HL-60 (cell line): ENCODE data around the gene TPI1.
A peak's percentile ranks its signal among the peaks of the same experiment; 100 is the strongest.
"Not testable (repeated sequence)": the region's sequence is repeated elsewhere in the genome, so short reads cannot be mapped to it uniquely, and the experiment has no call there.

Experiments
- DNase-seq, 2 experiments: peaks; one replicate each; pipeline ENCODE4 v3.0.0-alpha.2; 2010 to 2020; ENCODE audit warnings: low read depth in 1 of 2, low spot score in 1 of 2
- H3K27ac ChIP-seq: fragments of 250-450 bp; sonication (Bioruptor Pico); replicated peaks from 2 replicates; pipeline ENCODE4 v1.5.1; 2020; ENCODE audit warnings: mild to moderate bottlenecking, moderate library complexity
- H3K27me3 ChIP-seq: fragments of 250-450 bp; sonication (Bioruptor Pico); 2 replicates; pipeline ENCODE4 v1.5.1; 2021; ENCODE audit warnings: mild to moderate bottlenecking, moderate library complexity; ENCODE audit not compliant: insufficient read depth, poor library complexity, severe bottlenecking
- H3K4me3 ChIP-seq: replicated peaks from 2 replicates; pipeline ENCODE4 v1.5.1; 2011; ENCODE audit warnings: mild to moderate bottlenecking, control low read depth, low read length; ENCODE audit not compliant: insufficient read depth
- CTCF ChIP-seq: IDR thresholded peaks from one replicate; pipeline ENCODE4 v1.5.1; 2011; ENCODE audit warnings: low read length, control low read depth, inconsistent platforms; ENCODE audit not compliant: insufficient read depth
- GABPA ChIP-seq: IDR thresholded peaks from 2 replicates; pipeline ENCODE4 v1.6.1; 2012; ENCODE audit warnings: low read depth
- POLR2AphosphoS5 ChIP-seq: IDR thresholded peaks from 2 replicates; pipeline ENCODE4 v1.6.1; 2012; ENCODE audit warnings: low read depth
- REST ChIP-seq: IDR thresholded peaks from 2 replicates; pipeline ENCODE4 v1.6.1; 2012; ENCODE audit warnings: low read depth; ENCODE audit not compliant: insufficient replicate concordance
- SPI1 ChIP-seq: IDR thresholded peaks from 2 replicates; pipeline ENCODE4 v1.6.1; 2012; ENCODE audit warnings: low read depth, mild to moderate bottlenecking, borderline replicate concordance

Gene TPI1

GRCh38 chr12:6869049-6870021 lies 2.0 kb downstream of the TPI1 start:
- peak overlapping the region; percentile 93 for H3K4me3 ChIP-seq
- no peaks in the 10 kb centered on the region for H3K27me3 ChIP-seq
- TF ChIP-seq SPI1, result no peak
- peak; percentile 4; the same call in 1 of the 2 replicates for TF ChIP-seq POLR2AphosphoS5
- TF ChIP-seq GABPA, result no peak
- TF ChIP-seq REST, result no peak
- TF ChIP-seq CTCF, result peak; percentile 87
- DNase-seq, result peak; percentile 55 to 85
- H3K27ac ChIP-seq, result no peak overlapping the region; the same call in 1 of the 2 replicates

- not testable (repeated sequence) for H3K27ac ChIP-seq, H3K27me3 ChIP-seq, H3K4me3 ChIP-seq, DNase-seq
Measured at GRCh38 chr12:6870304-6870703, 3.0 kb downstream of the TPI1 start.

GRCh38 chr12:6871052-6871957 lies 4.0 kb downstream of the TPI1 start:
- Histone ChIP-seq H3K4me3 (no peak overlapping the region), H3K27me3 (no peaks in the 10 kb centered on the region), H3K27ac (peak overlapping the region; percentile 22; the same call in 1 of the 2 replicates)
- DNase-seq, result peak; percentile 26 to 54
- no peak for TF ChIP-seq REST
- TF ChIP-seq POLR2AphosphoS5, result peak; percentile 78
- no peak for TF ChIP-seq CTCF
- TF ChIP-seq SPI1, result no peak
